Ecto neural progenitor cell (in vitro differentiated cells): Measurements from ENCODE around the gene SLIT1.
"Not testable (repeated sequence)": the region's sequence is repeated elsewhere in the genome, so short reads cannot be mapped to it uniquely, and the experiment has no call there.

Source experiments
- DNase-seq: peaks from one replicate; pipeline ENCODE4 v3.0.0-alpha.2; 2018; ENCODE audit warnings: low spot score

Gene SLIT1

DNA sequence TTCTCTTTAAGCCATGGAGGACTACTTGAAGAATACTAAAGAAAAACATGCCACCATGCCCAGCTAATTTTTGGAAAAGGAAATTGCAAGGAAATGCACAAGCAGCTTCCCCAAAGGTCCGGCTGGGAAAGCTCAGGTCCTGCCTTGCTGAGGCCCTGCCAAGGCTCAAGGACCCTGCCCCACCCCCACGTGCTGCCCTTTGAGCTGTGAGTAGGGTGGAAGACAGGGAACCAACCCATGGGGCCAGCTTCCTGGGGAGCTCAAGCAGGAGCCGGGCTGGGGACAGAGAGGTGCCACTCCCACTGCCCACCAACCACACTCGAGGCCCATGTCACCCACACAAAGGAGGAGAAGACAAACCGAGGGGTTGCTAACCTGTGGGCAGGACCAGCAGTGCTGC lies 78.2 kb downstream of the SLIT1 start:
- DNase-seq = no peak

DNA sequence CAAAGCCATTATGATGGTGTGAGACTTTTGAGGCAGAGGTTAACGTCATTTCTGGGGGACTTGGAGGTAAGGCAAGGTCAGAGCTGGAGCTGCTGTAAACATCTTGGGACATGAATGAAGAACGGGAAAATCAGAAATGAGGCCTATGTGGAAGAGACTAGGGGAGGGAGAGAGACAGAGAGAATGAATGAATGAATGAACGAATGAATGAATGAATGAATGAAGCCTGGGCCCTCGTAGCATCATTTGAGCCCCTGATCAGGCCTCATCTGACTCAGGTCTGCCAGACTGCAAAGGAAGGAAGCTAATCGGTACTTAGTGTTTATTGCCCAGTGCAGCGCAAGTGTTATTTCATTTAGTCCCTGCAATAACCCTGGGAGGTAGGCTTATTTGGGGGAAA lies 79.6 kb downstream of the SLIT1 start:
- no peak for DNase-seq

DNA sequence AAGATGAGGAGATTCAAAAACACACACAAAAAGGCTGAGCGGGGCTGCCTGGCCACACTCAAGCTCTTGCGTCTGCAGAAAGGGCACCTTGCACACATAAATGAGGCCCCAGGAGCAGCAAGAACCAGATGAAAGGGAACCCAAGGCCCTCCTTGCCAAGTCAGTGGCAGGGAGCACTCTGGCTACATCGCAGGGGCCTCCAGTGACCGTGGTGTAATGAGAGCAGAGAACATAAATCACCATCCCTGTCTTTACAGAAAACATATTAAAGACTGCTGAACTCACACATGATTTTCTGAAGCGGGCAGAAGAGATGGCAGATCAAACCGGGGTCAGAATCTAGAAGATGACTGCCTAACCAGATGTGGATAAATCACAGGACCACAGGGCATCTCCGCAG lies 80.5 kb downstream of the SLIT1 start:
- DNase-seq = no peak

DNA sequence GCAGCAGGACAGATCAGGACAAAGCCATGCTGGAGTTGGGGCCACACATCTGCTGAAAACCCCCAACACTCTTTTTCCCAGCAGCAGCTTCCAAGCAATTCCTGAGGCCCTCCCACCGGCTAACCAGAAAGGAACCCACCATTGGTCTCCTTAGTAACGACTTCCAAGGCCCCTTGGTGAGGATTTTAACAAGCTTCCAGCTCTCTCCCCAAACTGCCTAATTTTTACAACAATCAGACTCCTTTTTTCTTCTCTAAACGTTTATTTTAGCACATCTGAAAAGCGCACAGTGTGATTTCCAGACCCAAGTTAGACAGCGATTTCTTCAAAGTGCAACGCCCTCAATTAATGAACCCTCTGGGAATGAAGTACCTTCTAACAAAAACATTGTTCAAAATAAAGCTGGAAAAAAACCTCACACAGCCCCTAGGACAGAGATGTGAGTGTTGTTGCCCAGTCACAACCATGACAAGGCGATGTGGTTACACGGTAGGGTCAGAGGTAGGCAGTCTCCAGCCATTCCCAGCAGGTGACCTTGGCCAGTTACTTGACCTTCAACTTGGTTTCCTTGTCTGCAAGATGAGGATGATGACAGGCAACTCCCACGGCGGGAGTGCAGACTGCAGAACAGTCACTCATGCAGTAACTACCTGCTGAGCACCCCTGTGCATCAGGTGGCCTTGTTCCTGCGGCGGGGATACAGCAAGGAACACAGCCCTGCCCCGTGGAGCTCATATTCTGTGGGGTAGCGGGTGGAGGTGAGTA lies 82.3 kb downstream of the SLIT1 start:
- DNase-seq = no peak

DNA sequence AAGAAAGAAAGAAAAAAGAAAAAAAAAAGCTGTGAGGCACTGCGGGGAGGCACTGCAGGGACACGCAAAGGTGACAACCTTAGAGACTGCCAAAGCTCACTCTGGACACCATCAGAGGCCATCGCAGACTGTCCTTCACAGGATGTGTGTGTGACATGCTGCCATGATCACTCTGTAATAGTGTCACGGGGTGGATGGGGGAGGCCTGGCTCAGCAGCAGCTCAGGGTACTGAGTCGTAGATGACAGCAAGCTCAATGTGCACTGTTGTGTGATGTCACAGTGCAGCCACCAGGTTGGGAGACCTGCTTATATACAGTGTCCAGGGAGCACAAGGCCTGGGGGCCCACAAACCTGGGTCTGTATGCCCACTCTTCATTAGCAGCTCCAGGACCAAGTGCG lies 83.3 kb downstream of the SLIT1 start:
- no peak for DNase-seq

DNA sequence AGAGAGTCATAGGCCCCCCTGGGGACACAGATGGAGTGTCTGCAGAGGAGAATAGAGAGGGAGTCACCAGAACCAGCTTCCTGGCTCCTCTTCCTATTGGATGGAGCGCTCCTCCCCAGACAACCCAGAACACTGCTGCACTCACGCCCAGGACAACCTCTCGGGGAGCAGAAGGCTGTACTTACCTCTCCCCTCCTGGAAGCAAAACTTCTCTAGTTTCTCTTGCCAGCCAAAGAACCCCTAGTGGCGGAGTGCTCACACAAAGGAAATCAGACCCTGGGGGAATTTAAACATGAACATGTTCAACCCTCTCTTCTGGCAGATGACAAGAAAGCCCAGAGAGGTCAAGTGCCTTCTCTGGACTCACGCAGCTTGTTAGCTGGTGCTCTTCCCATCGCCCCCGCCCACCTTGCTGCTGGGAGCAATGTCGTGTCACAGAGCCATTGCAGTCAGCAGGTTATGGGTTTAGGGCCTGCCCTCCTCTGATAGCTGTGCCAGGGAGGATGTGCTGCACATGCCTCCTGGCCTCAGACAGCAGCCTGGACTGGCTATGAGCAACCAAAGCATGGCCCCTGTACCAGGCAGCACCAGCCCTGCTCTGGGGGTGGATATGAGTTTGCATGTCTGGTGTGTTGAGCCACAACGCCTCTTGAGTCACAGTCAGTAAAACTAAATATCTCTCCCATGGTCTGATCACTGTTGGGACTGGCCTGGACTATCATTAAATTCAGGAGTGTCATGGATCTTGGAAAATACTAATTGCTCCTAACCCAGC lies 84.4 kb downstream of the SLIT1 start:
- DNase-seq = no peak

DNA sequence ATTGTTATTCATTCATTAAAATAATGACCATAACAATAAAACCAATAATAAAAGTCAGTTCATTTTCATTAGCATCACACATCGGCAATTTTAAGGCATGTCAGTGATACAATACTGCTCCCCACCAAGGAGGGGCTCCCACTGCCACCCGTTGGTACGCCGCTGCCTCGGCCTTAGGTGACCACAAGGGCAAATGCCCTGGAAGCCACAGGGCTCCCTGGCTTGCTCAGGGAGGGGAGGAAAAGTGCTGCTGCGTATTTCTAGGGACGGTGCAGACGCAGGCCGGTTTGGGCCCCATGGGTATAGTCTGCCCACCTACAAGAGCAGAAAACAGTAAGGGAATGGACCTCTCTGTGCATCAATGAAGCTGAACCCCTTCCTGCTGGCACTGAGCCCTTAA lies 85.1 kb downstream of the SLIT1 start:
- no peak for DNase-seq

DNA sequence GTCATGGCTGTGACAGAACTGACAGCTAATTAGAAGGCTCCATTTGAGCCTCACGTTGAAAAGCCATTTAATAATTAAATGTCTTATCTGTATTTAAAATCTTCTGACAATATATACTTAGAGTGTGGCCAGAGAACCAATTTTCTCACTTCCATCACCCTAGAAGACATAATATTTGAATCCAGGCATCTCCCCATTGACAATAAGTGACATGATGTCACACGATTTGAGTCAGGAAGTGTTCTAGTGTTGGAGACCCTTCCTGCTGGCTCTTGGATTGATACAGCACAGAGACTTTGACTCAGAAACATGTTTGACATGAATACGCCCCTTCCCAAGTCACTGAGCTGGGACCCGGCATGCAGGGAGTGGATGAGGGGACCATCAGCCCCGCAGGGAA lies 85.9 kb downstream of the SLIT1 start:
- DNase-seq = no peak

DNA sequence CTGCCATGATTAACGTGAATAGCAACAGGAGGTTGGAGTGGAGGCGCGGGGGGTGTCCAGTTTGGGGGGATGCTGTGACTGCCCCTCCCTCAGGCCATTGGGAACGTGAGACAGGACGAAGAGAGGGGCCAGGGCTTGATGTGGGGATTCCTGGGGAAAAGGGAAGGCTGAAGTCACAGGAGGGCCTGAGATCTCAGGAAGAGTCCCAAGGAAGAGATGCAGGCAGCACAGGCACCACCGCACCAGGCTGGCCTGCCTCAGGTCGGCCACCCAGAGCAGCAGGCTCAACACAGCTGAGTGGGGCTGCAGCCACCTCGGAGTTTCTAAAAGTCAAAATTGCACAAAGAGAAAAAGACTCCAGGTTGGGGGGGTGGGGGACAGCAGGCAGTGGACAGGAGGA lies 86.7 kb downstream of the SLIT1 start:
- no peak for DNase-seq

DNA sequence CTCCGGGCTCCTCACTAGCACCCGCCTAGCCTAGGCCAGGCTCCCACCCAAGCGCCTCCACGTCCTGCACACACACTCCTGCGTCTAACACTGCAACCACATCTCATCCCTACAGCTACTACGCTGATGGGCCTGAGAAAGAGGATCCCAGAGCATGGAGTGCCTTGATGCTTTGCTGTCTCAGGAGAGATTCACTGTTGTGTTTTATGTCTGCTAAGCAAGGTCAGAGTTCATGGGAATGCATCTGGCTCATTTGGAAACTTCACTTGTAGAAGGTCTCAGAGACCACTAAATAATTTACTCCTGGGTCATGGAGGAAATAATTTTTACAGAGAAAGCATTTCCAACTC lies 88.7 kb downstream of the SLIT1 start:
- no peak for DNase-seq

DNA sequence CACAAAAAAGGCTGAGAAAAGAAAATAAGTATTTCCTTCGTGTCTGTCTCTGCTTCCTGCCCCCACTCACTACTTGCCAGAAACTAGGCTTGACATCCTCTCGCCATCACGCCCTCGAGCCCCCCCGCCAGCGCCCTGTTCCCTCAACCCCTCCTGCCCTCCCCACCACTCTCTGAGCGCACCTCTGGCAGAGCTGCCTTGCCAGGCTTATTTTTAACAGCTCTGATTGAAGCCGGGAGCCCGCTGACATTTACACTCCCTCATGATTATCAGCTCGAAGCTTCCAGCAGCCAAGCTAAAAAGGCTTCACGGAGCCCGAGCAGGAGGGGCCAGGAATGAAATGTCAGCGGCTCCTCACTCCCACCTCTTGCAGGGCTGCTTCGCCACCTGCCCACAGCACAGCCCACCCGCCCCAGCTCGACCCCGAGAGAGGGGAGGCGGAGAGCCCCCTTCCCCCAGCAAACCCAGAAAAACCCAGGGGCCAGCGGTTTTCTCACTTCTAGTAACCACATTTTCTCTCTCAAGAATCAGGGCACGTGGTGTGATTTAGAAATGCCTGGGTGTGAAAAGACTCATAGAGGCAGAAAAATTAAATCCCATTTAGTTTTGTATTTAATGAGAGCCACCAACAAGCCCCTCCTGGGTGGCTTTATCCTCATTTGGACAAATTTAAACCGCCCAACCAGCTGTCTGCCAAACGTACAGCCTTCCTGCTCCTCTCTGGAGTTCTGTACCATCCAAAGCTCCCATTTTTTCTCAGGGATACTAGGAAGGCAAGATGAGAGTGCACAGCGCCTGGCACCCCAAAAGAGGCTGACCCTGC lies 89.3 kb downstream of the SLIT1 start:
- DNase-seq = no peak

DNA sequence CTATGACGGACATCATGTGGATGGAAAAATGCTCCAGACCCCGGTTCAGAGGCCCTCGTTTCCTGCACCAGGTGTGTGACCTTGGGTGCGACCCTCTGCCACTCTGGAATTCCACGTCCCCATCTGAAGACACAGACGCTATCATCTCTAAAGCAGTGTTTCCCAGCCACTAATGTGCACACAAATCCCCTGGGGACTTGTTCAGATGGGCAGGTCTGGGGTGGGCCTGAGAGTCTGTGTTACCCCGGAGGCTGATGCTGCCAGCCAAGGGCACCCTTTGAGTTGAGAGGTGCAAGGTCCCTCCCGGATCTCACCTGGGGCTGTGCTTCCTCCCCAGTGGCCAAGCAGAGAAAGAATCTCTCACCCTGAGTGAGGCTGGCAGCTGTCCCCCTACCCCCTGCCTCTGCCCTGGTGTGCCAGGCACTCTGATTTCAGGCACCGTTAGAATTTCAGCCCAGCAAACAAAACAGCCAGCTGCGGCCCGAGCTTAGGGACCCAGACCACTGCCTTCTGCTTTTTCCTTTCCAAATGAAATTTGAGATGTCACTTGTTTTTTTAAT lies 90.0 kb downstream of the SLIT1 start:
- DNase-seq = no peak

DNA sequence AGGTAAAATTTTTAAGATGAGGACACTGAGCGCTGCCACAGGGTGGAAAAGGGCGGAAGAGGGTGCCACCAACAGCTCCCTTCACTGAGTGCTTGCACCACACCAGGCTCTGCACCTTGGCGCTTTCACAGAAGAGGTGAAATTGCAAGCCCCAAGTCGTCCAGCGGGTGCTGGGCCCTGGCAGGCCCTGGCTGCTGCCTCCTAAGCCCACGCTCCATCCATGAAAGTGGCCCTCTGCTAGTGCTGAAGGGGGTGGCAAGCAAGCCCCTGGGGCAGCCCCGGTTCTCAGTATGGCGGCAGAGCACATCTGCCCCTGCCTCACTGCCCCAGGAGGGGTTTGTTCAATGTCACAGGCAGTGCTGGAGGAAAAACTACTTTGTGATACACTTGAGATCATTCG lies 95.1 kb downstream of the SLIT1 start:
- no peak for DNase-seq

DNA sequence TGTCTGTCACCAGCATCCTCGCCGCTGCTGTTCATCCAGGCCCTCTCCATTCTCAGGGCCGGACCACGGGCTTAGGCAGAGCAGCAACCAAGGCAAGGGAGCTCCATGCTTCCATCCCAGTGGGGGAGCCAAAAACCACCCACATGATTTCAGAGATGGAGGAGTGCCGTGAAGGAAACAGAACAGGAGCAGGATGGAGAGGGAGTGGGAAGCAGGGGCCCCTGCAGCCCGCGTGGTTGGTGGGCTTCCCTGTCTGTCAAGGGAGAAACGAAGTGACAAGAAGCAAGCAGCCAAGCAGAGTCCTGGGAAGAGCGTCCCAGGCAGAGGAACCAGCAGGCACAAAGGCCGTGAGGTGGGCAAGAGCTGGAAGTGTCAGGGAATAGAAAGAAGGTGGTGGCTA lies 95.7 kb downstream of the SLIT1 start:
- DNase-seq = no peak

DNA sequence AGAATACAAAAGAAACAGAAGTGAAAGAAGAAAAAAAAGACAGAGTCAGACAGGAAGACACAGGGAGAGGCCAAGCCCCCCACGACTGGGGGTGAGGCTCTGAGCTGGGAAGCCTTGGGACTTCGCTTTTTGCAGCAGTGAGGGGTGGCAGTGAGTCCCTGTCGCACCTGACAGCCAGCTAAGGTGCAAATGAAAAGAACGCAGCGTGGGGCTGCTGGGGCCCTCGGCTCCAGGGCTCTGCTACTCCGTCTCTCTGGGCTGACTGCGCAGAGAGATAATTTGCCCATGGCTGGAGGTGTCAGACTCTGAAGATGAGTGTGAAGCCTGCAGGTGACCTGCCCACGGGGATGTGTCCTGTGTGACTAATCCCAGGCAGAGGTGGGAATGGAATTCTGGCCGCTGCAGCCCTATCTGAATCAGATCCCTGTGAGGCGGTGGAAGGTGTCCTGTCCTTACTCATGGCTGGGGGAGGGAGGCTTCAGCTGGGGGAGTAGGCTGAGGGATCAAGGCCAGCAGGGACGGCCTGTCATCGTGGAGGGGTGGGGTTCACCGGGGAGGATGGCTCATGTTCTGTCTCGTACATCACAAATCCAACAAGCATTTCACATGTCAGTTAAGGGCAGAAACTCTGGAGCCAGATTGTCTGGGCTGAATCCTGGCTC lies 96.4 kb downstream of the SLIT1 start:
- no peak for DNase-seq

DNA sequence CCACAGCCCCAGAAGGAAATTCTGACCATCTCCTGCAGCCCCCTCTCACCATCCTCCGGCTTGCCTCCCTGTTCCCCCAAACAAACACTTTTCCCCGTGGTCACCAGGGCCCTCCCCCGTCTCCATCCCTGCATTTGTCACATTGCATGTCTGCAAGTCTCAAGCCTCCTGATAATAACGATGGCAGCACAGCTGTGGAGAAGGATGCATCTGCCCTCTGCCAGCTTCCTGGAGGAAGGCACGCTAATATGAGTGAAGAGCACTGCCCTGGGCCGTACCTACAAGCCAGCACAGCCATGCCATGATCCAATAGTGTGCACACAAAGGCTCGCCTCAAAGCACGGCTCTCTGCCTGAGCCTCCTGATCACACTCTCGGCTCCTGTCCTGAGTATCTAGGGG lies 98.5 kb downstream of the SLIT1 start:
- no peak for DNase-seq

DNA sequence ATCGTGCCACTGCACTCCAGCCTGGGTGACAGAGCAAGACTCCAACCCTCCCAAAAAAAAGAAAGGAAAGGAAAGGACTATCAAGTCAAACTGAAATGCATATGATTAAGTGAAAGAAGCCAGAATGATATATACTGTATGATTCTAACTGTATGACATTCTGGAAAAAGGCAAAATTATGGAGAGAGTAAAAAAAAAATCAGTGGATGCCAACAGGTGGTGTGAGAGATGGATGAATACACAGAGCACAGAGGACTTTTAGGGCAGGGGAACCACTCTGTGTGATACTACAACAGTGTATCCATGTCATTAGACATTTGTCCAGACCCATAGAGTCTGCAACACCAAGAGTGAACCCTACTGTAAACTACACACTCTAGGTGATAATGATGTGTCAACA lies 99.2 kb downstream of the SLIT1 start:
- no peak for DNase-seq

DNA sequence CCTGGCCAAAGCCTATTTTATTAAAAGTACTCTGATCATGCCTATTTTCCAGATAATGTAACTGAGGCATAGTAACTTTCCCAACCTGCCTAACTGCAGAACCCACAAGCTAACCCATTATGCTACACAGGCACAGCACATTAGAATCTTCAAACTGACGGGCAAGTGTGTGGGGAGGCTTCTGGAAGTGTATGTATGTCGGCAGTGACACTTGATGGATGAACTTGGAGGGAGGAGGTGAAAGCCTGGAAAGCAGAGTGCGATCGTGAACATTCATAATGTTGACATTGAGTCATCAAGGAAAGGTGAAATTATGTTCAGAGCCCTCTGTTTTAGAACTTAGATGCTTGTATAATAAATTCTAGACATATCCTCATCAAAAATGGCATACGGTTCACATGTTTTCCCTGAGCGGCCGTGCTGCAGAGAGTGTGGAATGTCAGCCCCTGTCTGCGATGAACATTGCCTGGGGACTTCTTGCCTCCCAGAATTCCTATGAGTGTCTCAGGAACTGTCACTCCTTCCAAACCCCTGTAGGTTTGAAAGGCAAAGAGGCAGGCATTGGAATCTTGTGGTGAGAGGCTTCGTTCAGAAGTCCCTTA lies 102.4 kb downstream of the SLIT1 start:
- no peak for DNase-seq

DNA sequence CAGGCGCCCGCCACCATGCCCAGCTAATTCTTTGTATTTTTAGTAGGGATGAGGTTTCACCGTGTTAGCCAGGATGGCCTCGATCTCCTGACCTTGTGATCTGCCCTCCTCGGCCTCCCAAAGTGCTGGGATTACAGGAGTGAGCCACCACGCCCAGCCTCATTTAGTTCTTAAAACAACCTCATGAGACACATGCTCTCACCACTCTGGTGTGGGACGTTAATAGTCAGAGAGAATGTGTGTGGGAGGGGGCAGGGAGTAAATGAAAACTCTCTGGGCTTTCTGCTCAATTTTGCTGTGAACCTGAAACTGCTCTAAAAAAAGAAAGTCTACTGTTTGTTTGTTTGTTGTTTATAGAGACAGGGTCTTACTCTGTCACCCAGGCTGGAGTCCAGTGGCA lies 103.2 kb downstream of the SLIT1 start:
- not testable (repeated sequence) for DNase-seq

DNA sequence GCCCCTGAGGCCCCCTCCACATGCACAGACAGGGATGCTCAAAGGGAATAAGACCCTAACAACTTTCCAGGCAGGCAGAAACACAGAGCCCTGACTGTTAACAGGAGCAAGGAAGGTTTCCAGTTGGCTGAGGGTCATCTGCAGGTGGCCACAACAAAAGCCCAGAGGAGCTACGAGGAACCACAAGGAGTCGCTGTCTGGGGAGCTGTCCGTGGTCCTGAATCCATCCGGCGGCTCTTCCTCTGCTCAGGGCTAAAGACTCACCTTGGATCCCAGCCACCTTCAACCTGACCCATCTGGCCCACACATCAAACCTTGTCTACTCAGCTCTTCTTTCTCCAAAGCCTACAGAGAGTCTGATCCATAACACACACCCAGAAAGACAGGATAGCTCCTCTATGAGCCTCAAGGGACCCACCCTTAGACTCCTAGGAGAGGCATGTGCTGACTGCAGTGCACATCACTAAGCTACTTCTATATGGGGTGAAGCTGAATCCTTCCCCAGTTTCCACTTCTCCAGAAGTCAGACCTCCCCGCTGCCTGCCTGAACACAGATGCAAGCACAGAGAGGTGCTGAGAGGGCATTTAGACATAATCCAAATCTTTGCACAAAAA lies 104.0 kb downstream of the SLIT1 start:
- DNase-seq = peak; percentile 88

DNA sequence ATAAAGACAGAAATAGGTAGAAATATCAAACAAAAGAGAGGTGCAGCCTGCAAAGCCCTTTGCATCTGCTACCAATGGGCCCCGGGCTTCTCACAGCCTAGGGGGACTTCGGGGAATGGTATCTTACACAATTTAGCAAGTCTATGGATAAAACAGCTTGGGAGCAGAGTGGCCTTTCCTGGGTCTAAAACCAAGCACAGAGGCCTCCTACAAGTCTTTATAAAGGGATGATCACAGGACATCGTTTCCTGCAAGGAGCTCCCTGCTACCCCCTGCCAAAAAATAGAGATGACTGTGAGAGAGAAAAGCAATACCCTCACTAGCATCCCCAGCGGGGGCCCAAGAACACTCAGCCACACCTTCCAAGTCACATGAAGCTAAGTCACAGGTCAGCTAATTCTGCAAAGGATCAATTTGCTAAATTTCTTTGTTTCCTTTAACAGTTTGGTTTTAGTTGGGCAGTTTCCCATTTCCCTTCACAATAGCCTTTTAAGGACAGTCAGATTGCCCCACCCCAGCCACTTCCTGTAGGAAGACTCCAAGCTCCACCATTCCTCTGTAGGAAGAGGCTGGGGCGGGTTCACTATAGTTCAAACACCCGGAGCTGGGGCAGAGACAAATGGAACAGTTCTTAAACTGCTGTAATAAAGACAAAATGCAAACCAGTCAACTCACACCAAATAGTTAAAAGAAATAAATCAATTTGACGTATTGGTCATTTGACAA lies 105.5 kb downstream of the SLIT1 start:
- no peak for DNase-seq
